ENCODE measurements around the gene CDH23.

DNA sequence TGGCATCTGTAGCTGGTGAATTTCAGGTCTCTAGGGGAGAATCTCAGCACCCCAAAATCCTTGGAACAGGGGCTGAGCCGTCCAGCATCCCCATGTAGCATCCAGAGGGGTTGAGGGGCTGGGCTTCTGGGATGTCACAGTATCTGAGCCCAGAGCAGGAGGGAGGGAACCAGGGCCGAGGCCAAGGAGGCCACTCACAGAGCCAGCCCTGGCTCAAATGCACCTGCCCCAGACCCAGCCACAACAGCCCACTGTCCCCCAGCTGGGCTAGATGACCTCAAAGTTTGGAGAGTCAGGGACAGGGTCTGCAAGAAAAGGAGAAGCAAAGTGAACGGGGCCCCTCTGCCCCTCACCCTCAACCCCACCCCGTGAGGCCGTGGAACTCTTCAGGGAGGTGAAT, 354.3 kb downstream of the CDH23 start:
- TF ChIP-seq KDM5A (IDR thresholded peaks at IDR 0.05) (no peak), MAZ (IDR thresholded peaks at IDR 0.05; ENCODE audit: borderline replicate concordance, low read depth, low read length) (no peak), CBX2 (IDR thresholded peaks at IDR 0.05; ENCODE audit: borderline replicate concordance, low read depth) (no peak)

Data from A549 (cell line).